K562 (cell line): ENCODE results near the gene OMP. TPM values are rescaled to one million over a fixed set of nuclear protein-coding genes. Genes with fewer than 3 reads are reported as not detected.

Experiments used
- CHD7 ChIP-seq: fragments of 200-600 bp; sonication (generic); IDR thresholded peaks from one replicate; pipeline ENCODE4 v1.6.1; 2012; ENCODE audit warnings: mild to moderate bottlenecking, low read depth, low read length, inconsistent platforms
- ESRRA ChIP-seq: fragments of 450-650 bp; IDR thresholded peaks from 2 replicates; pipeline ENCODE4 v1.6.1; 2014; ENCODE audit warnings: low read depth, mild to moderate bottlenecking, moderate library complexity, borderline replicate concordance
- RBM34 ChIP-seq: fragments of 200-400 bp; formaldehyde crosslinking; IDR thresholded peaks from 2 replicates; pipeline ENCODE4 v1.6.1; 2018; ENCODE audit warnings: low read length, borderline replicate concordance; ENCODE audit not compliant: insufficient read depth
- RFX1 ChIP-seq: fragments of 450-650 bp; IDR thresholded peaks from 2 replicates; pipeline ENCODE4 v1.6.1; 2016; ENCODE audit warnings: mild to moderate bottlenecking, moderate library complexity
- ZNF395 ChIP-seq: fragments of 200-800 bp; sonication (Bioruptor generic); IDR thresholded peaks from 2 replicates; pipeline ENCODE4 v1.6.1; 2017; ENCODE audit warnings: missing genetic modification characterization, missing compliant biosample characterization
- ZNF436 ChIP-seq: fragments of 250-450, 450-650 bp; sonication (Bioruptor Pico); formaldehyde crosslinking; IDR thresholded peaks from 2 replicates; pipeline ENCODE4 v1.7.0; 2020; ENCODE audit warnings: mild to moderate bottlenecking
- polyA plus RNA-seq, 8 experiments: library from polyadenylated mRNA; depleted of rRNA in 4 of 8; stranded (reverse) in 5 of 8; unstranded in 3 of 8; fragments of >200 nt; fragmentation: Nextera tagmentation in 2 of 8; fragmentation: Illumina TruSeq in 1 of 8; extraction: Ambion mirVana in 2 of 8; extraction: Trizol in 1 of 8; gene quantifications; 2 replicates each; pipeline versions ENCODE4 v1.2.1 to v1.2.3, GENCODE V29; 2011 to 2014; ENCODE audit warnings: inconsistent platforms in 1 of 8, missing spikeins in 1 of 8
- total RNA-seq, 7 experiments: library from RNA; depleted of rRNA in 6 of 7; stranded (reverse); fragments of >200 nt in 6 of 7; fragmentation: Illumina TruSeq in 2 of 7; extraction: Trizol in 2 of 7; gene quantifications; 2 replicates each; pipeline versions ENCODE4 v1.2.1 to v1.2.3, GENCODE V29; 2011 to 2021; ENCODE audit warnings: low replicate concordance in 1 of 7

OMP gene
- total and polyA plus RNA-seq, 9 of the 15 experiments (the other 6 are each of a cell fraction or from before 2014, with no cell fraction given): not detected

- TF ChIP-seq CHD7: no peak
- TF ChIP-seq ESRRA: no peak
- no peak for TF ChIP-seq RFX1
- TF ChIP-seq RBM34: no peak
- TF ChIP-seq ZNF395 (CRISPR knock-in tag): no peak
- TF ChIP-seq ZNF436 (CRISPR knock-in tag): no peak
Observed at GRCh38 chr11:77124041-77124440, 21.4 kb downstream of the OMP start (continued).
